Measurements from ENCODE around the gene TIMM44.

DNA sequence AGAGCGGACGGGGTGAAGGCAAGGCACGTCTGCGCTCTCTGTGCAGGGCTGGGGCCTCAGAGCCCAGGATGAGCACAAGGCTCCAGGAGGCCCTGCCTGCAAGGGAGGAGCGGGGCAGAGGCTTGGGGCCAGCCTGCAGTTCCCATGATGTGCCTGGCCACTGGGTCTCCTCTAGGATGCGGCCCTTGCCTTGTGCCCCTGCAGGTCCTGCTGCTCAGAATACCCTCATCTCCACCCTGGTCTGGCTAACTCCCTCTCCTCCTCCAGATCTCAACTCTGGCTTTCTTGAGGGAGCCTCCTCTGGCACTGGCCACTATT, 34.2 kb upstream of the TIMM44 start:
- TF ChIP-seq EGR1 (IDR thresholded peaks at IDR 0.05; ENCODE audit: borderline replicate concordance, low read depth, low read length) = no peak
- TF ChIP-seq, protein P1, sequence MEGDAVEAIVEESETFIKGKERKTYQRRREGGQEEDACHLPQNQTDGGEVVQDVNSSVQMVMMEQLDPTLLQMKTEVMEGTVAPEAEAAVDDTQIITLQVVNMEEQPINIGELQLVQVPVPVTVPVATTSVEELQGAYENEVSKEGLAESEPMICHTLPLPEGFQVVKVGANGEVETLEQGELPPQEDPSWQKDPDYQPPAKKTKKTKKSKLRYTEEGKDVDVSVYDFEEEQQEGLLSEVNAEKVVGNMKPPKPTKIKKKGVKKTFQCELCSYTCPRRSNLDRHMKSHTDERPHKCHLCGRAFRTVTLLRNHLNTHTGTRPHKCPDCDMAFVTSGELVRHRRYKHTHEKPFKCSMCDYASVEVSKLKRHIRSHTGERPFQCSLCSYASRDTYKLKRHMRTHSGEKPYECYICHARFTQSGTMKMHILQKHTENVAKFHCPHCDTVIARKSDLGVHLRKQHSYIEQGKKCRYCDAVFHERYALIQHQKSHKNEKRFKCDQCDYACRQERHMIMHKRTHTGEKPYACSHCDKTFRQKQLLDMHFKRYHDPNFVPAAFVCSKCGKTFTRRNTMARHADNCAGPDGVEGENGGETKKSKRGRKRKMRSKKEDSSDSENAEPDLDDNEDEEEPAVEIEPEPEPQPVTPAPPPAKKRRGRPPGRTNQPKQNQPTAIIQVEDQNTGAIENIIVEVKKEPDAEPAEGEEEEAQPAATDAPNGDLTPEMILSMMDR (IDR thresholded peaks at IDR 0.05; ENCODE audit: control extremely low read depth in 1 of 3, insufficient read depth in 1 of 3, low read depth in 1 of 3, low read length in 3 of 3) = no peak
- TF ChIP-seq MAFK (IDR thresholded peaks at IDR 0.05; ENCODE audit: low read depth, low read length) = no peak
- TF ChIP-seq SP2 (IDR thresholded peaks at IDR 0.05; ENCODE audit: low read length) = no peak
- no peak for TF ChIP-seq POLR2A (IDR thresholded peaks at IDR 0.05; ENCODE audit: control extremely low read depth in 1 of 2, low read depth in 2 of 2, low read length in 2 of 2)
- no peak for TF ChIP-seq NRF1 (IDR thresholded peaks at IDR 0.05; ENCODE audit: low read depth, low read length)
- TF ChIP-seq JUND (IDR thresholded peaks at IDR 0.05; ENCODE audit: low read length) = no peak
- no peak for TF ChIP-seq CHD2 (IDR thresholded peaks at IDR 0.05; ENCODE audit: low read length)
- no peak for TF ChIP-seq POLR2AphosphoS5 (IDR thresholded peaks at IDR 0.05; ENCODE audit: low read depth, low read length)
- TF ChIP-seq SP1 (IDR thresholded peaks at IDR 0.05; ENCODE audit: low read depth, low read length) = no peak
- TF ChIP-seq TAF1 (IDR thresholded peaks at IDR 0.05; ENCODE audit: low read depth, low read length) = no peak
